ENCODE results near the gene CMTM5. TPM values are rescaled to one million over a fixed set of nuclear protein-coding genes. Genes with fewer than 3 reads are reported as not detected.

The CMTM5 gene
- total and polyA plus RNA-seq, 7 donors = 1.2 to 4.6 (median 3.1) TPM; not detected in 2

- TF ChIP-seq CTCF (IDR thresholded peaks at IDR 0.05) (no peak), EP300 (IDR thresholded peaks at IDR 0.05) (no peak), POLR2A (IDR thresholded peaks at IDR 0.05) (no peak), POLR2AphosphoS5 (IDR thresholded peaks at IDR 0.05) (no peak)
- intact Hi-C loops (cut with DNase I) = no loop called here
- H3K4me3 ChIP-seq = no peak overlapping the region
- H3K27ac ChIP-seq = peak overlapping the region in 1 of 4 donors; percentile 17
- DNase-seq = no peak
- H3K36me3 ChIP-seq = peaks cover 4 to 35% (median 11%) of the 10 kb centered on the region in 4 donors
- H3K4me1 ChIP-seq = peaks cover 0 to 38% (median 8%) of the 10 kb centered on the region in 4 donors
- H3K27me3 ChIP-seq = no peaks in the 10 kb centered on the region
- 84 to 91% methylated on average over 3 of the region's 3 CpGs for WGBS, 2 donors
- H3K9me3 ChIP-seq = no peaks in the 10 kb centered on the region
Measured at GRCh38 chr14:23358042-23358441, 18.8 kb upstream of the CMTM5 start.

- peak overlapping the region in 1 of 4 donors; percentile 17 for H3K27ac ChIP-seq
- TF ChIP-seq CTCF (IDR thresholded peaks at IDR 0.05) = no peak
- no peak for TF ChIP-seq POLR2AphosphoS5 (IDR thresholded peaks at IDR 0.05)
- TF ChIP-seq POLR2A (IDR thresholded peaks at IDR 0.05) = no peak
- no peak for TF ChIP-seq EP300 (IDR thresholded peaks at IDR 0.05)
- H3K36me3 ChIP-seq = peaks cover 4 to 35% (median 11%) of the 10 kb centered on the region in 4 donors
- H3K4me3 ChIP-seq = no peak overlapping the region
- H3K9me3 ChIP-seq = no peaks in the 10 kb centered on the region
- intact Hi-C loops (cut with DNase I) = no loop called here
- 89 to 92% methylated on average over 12 of the region's 12 CpGs for WGBS, 2 donors
- no peaks in the 10 kb centered on the region for H3K27me3 ChIP-seq
- peaks cover 0 to 40% (median 12%) of the 10 kb centered on the region in 4 donors for H3K4me1 ChIP-seq
- no peak for DNase-seq
Measured at GRCh38 chr14:23358553-23359166, 18.2 kb upstream of the CMTM5 start.

GRCh38 chr14:23359167-23359626 lies 17.6 kb upstream of the CMTM5 start:
- no peak overlapping the region for H3K4me3 ChIP-seq
- H3K4me1 ChIP-seq = peaks cover 0 to 46% (median 17%) of the 10 kb centered on the region in 4 donors
- H3K27me3 ChIP-seq = no peaks in the 10 kb centered on the region
- TF ChIP-seq POLR2A (IDR thresholded peaks at IDR 0.05) = no peak
- TF ChIP-seq EP300 (IDR thresholded peaks at IDR 0.05) = no peak
- TF ChIP-seq POLR2AphosphoS5 (IDR thresholded peaks at IDR 0.05) = no peak
- no peak for TF ChIP-seq CTCF (IDR thresholded peaks at IDR 0.05)
- H3K36me3 ChIP-seq = peaks cover 4 to 35% (median 11%) of the 10 kb centered on the region in 4 donors
- H3K9me3 ChIP-seq = no peaks in the 10 kb centered on the region
- H3K27ac ChIP-seq = peak overlapping the region in 1 of 4 donors; percentile 13
- intact Hi-C loops (cut with DNase I) = no loop called here
- DNase-seq = no peak
- 72 to 83% methylated on average over 11 of the region's 11 CpGs for WGBS, 2 donors

GRCh38 chr14:23359722-23360447 lies 17.0 kb upstream of the CMTM5 start:
- Histone ChIP-seq H3K27ac (peak overlapping the region in 3 of 4 donors; percentile 34 to 39 (median 36)), H3K4me3 (no peak overlapping the region), H3K36me3 (peaks cover 4 to 35% (median 11%) of the 10 kb centered on the region in 4 donors), H3K9me3 (no peaks in the 10 kb centered on the region), H3K27me3 (no peaks in the 10 kb centered on the region), H3K4me1 (peaks cover 0 to 52% (median 23%) of the 10 kb centered on the region in 4 donors)
- TF ChIP-seq EP300 (IDR thresholded peaks at IDR 0.05) (no peak), POLR2AphosphoS5 (IDR thresholded peaks at IDR 0.05) (no peak), POLR2A (IDR thresholded peaks at IDR 0.05) (no peak), CTCF (IDR thresholded peaks at IDR 0.05) (no peak)
- intact Hi-C loops (cut with DNase I) = no loop called here
- no peak for DNase-seq
- 84 to 91% methylated on average over 22 of the region's 22 CpGs for WGBS, 2 donors
